Thoracic aorta (tissue), 2 donors: ENCODE data around the gene GPS2. TPM values are rescaled to one million over a fixed set of nuclear protein-coding genes. Genes with fewer than 3 reads are reported as not detected.

Source experiments
- ATAC-seq: fragments of 150-250 bp; one replicate; pipeline ENCODE4 v1.8.0; 2017; ENCODE audit warnings: low read depth; ENCODE audit not compliant: insufficient number of reproducible peaks, low FRiP score
- DNase-seq: peaks from one replicate; pipeline ENCODE4 v3.0.0-alpha.2; 2020; ENCODE audit warnings: low spot score
- H3K27ac ChIP-seq, 2 donors: fragments of 200-600 bp; sonication (generic); 1 replicate in 1 of 2; 2 replicates in 1 of 2; pipeline ENCODE4 v1.5.1; 2016; ENCODE audit warnings: mild to moderate bottlenecking in 2 of 2, moderate library complexity in 2 of 2
- H3K27me3 ChIP-seq: fragments of 200-600 bp; sonication (generic); replicated peaks from 2 replicates; pipeline ENCODE4 v1.6.0; 2016; ENCODE audit warnings: mild to moderate bottlenecking; ENCODE audit not compliant: insufficient read depth
- H3K36me3 ChIP-seq: fragments of 200-600 bp; sonication (generic); one replicate; pipeline ENCODE4 v1.5.1; 2016
- H3K4me1 ChIP-seq, 2 donors: fragments of 200-600 bp; sonication (generic); 1 replicate in 1 of 2; 2 replicates in 1 of 2; pipeline versions ENCODE4 v1.5.1 to v1.6.0; 2016; ENCODE audit warnings: low read depth in 2 of 2, mild to moderate bottlenecking in 1 of 2; ENCODE audit not compliant: control insufficient read depth in 1 of 2
- H3K4me3 ChIP-seq: fragments of 200-600 bp; sonication (generic); 2 replicates; pipeline ENCODE4 v1.5.1; 2016; ENCODE audit warnings: mild to moderate bottlenecking
- H3K9me3 ChIP-seq: fragments of 200-600 bp; sonication (generic); 2 replicates; pipeline ENCODE4 v1.5.1; 2016
- total RNA-seq, 2 donors: library from RNA; depleted of rRNA; stranded (reverse); fragments of >200 nt; gene quantifications; one replicate each; pipeline versions ENCODE4 v1.1.0 to v1.2.3, GENCODE V29; 2016
- TF ChIP-seq, protein P1 (sequence below): fragments of 200-600 bp; sonication (generic); IDR thresholded peaks from one replicate; pipeline ENCODE4 v1.5.1; 2019; ENCODE audit warnings: antibody characterized with exemption

The GPS2 gene
- total RNA-seq, 2 donors from 2014 or later, result 66.5 to 100.0 TPM

DNA sequence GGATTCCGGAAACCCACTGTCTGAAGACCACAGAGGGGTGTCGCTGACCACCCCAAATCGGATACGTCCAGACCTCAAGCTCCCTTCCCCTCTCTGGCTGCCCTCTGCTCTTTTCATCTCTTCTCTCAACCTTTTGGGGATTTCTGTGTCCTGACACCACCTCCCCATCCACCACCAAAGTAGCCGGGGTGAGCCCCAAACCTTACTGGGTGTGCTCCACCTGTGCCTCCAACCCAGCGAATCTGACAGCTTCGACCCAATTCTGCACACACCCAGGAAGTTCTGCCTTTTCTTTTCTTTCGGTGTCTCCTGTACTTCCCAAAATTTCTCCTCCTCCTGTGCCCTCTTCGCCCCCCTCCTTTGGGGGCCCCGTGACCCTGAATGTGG is 37.3 kb upstream of the GPS2 start:
- Histone ChIP-seq H3K36me3 (no peaks in the 10 kb centered on the region), H3K27ac (peak overlapping the region; percentile 100), H3K4me3 (peak overlapping the region; percentile 96), H3K27me3 (no peaks in the 10 kb centered on the region), H3K4me1 (peaks cover 21 to 44% of the 10 kb centered on the region in 2 donors), H3K9me3 (no peaks in the 10 kb centered on the region)
- ATAC-seq, result no peak
- TF ChIP-seq, protein P1, sequence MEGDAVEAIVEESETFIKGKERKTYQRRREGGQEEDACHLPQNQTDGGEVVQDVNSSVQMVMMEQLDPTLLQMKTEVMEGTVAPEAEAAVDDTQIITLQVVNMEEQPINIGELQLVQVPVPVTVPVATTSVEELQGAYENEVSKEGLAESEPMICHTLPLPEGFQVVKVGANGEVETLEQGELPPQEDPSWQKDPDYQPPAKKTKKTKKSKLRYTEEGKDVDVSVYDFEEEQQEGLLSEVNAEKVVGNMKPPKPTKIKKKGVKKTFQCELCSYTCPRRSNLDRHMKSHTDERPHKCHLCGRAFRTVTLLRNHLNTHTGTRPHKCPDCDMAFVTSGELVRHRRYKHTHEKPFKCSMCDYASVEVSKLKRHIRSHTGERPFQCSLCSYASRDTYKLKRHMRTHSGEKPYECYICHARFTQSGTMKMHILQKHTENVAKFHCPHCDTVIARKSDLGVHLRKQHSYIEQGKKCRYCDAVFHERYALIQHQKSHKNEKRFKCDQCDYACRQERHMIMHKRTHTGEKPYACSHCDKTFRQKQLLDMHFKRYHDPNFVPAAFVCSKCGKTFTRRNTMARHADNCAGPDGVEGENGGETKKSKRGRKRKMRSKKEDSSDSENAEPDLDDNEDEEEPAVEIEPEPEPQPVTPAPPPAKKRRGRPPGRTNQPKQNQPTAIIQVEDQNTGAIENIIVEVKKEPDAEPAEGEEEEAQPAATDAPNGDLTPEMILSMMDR, result no peak
- no peak for DNase-seq

DNA sequence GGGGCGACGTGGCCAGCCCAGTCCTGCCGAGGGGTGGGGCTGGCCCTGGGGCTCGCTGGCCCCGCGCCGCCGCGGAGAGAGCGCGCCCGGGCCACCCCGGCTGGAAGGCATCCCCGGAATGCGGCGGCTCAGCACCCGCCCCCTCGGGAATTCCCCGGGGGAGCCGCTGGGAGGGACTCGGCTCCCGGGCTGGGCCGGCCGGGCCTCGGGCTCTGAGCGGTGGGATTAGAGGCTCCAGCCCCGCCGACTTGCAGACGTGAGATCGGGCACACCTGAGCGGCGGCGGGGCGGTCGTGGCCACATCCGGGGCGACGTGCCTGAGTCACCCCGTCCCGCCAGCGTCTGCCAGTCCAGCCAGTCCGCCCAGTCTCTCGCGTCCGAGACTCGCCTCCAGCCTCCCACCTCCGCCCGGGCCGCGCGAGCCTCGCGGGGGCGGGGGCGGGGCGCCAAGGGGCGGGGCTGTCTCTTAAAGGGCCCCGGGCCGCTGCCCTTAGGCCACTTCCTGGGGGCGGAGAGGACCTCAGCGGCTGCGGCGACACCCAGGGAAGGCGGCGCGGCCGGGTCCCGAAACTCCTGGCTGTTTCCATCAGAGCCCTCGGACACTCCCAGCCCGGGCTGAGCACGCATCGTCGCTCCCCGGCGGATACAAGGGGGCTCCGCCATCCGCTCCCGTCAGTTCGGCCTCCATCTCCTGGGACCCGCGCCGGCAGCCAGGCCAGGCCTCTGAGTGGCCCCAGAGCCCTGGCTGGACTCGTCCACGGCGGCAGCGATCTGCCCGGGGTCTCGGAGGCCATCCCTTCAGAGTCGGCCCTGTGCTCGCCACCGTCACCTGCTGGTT is 36.7 kb upstream of the GPS2 start, which contains the start of gene KCTD11:
Gene KCTD11 (plus strand): TSS at position 498 of the 838 bp plus-strand sequence.
- peaks cover 21 to 44% of the 10 kb centered on the region in 2 donors for H3K4me1 ChIP-seq
- peak; percentile 75 for ATAC-seq
- TF ChIP-seq, protein P1, result peak; percentile 50

DNA sequence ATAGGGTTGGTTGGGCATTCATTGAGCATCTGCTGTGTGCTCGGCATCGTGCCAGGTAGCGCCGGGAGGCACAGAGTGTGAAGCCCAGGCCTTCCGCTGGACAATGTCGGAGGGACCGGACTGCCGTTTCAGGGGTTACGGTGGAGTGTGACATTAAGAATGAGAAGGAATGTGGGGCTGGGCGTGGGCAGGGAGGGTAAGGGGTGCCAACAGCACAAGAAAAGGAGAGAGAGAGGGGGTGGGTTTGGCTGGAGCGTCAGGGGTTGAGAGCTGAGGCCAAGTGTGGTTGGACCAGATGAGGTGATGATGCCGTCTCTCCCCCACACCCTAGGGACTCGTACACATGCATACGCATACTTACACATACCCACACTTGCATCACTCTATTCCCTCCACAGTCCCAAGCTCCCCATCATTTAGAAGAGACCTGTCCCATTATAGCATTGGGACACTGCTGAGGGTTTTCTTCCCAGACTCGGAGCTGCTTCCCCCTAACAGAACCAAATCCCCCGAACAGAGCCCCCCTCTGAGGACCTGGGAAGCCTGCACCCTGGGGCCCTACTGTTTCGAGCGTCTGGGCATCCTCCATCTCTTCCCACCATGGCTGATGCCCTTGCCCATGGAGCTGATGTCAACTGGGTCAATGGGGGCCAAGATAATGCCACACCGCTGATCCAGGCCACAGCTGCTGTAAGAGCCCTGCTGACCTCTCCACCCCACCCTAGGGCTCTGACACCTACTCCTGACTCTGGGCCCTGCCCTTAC is 33.5 kb upstream of the GPS2 start:
- TF ChIP-seq, protein P1, result no peak
- H3K4me1 ChIP-seq, result peaks cover 13 to 27% of the 10 kb centered on the region in 2 donors
- H3K9me3 ChIP-seq, result no peaks in the 10 kb centered on the region
- H3K36me3 ChIP-seq, result no peaks in the 10 kb centered on the region
- DNase-seq (no peak), ATAC-seq (no peak)
- H3K27me3 ChIP-seq, result no peaks in the 10 kb centered on the region
- no peak overlapping the region for H3K27ac ChIP-seq
- H3K4me3 ChIP-seq, result no peak overlapping the region

More for the DNA sequence above, 36.7 kb upstream of the GPS2 start, which contains the start of gene KCTD11:
- no peaks in the 10 kb centered on the region for H3K9me3 ChIP-seq
- peak within 1 kb of the TSS; percentile 96 for H3K4me3 ChIP-seq
- peak; percentile 74 for DNase-seq
- no peaks in the 10 kb centered on the region for H3K36me3 ChIP-seq
- H3K27me3 ChIP-seq, result no peaks in the 10 kb centered on the region
- H3K27ac ChIP-seq, result peak within 1 kb of the TSS; percentile 100

DNA sequence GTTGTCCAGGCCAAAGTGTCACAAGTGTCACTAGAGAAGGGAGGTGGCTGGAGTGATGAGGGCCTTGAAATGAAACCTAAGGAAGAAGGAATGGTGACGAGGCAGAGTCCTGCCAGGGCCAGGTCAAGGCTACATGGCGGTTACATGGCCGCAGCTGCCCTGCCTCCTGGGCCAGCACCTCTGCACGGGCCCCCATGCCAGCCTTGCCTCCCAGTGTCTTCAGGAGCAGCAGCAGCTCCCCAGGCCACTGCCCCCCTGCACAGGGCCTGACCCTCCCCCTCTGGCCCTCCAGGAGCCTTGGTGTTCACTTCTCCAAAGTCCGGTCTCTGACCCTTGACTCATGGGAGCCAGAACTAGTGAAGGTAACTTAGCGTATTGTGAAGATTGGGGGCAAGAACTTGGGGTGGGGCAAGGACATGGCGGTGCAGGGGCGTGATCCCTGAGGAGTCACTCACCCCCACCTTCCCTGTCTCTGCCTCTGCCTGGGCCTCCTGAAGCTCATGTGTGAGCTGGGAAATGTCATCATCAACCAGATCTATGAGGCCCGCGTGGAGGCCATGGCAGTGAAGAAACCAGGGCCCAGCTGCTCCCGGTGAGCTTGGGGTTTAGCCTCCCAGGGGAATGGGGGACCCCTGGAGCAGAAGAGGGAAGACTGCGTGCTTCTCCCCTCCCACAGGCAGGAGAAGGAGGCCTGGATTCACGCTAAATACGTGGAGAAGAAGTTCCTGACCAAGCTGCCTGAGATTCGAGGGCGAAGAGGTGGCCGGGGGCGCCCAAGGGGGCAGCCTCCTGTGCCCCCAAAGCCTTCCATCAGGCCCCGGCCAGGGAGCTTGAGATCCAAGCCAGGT is 32.7 kb upstream of the GPS2 start:
- Histone ChIP-seq H3K27me3 (no peaks in the 10 kb centered on the region), H3K4me3 (no peak overlapping the region), H3K27ac (no peak overlapping the region), H3K36me3 (no peaks in the 10 kb centered on the region), H3K4me1 (peaks cover 9 to 19% of the 10 kb centered on the region in 2 donors), H3K9me3 (no peaks in the 10 kb centered on the region)
- DNase-seq (no peak), ATAC-seq (no peak)
- TF ChIP-seq, protein P1, result no peak
